Caco-2 (cell line): ENCODE measurements around the gene PLA2G4F. TPM values are rescaled to one million over a fixed set of nuclear protein-coding genes. Genes with fewer than 3 reads are reported as not detected.

Experiments used
- BruUV-seq: library from RNA; stranded (reverse); fragments of 400-500 nt; replicated peaks from 2 replicates; lab custom pipeline; 2021; lab: Mats Ljungman, UMichigan
- CTCF ChIA-PET: fragments of 300-600 bp; sonication (Branson Sonifier 250); formaldehyde crosslinking; loops from one replicate; lab custom pipeline; 2022; ENCODE audit warnings: antibody characterized with exemption; lab: Charles Lee
- POLR2A ChIA-PET: fragments of 300-600 bp; sonication (Branson Sonifier 250); formaldehyde crosslinking; loops from one replicate; lab custom pipeline; 2022; ENCODE audit warnings: antibody characterized with exemption; lab: Charles Lee
- DNase-seq, 2 experiments: peaks; one replicate each; pipeline versions ENCODE4 v3.0.0 to v3.0.0-alpha.2; 2020 to 2022
- H3K27me3 ChIP-seq: replicated peaks from 2 replicates; pipeline ENCODE4 v1.6.0; 2011; ENCODE audit warnings: low read length; ENCODE audit not compliant: control insufficient read depth, insufficient read depth
- H3K36me3 ChIP-seq: 2 replicates; pipeline ENCODE4 v1.5.1; 2011; ENCODE audit warnings: low read length; ENCODE audit not compliant: control insufficient read depth, insufficient read depth
- H3K4me1 ChIP-seq: fragments of 250-450 bp; sonication (Bioruptor Pico); 2 replicates; pipeline ENCODE4 v1.5.1; 2020; ENCODE audit warnings: mild to moderate bottlenecking
- H3K4me3 ChIP-seq: 2 replicates; pipeline ENCODE4 v1.5.1; 2011; ENCODE audit warnings: low read depth, mild to moderate bottlenecking, control low read depth, low read length
- H3K9me3 ChIP-seq: fragments of 250-450 bp; sonication (Bioruptor Pico); 2 replicates; pipeline ENCODE4 v1.5.1; 2020; ENCODE audit warnings: mild to moderate bottlenecking, moderate library complexity
- H3K27ac Mint-ChIP-seq: one replicate; pipeline ENCODE4 v1.8.0; 2022; ENCODE audit warnings: mixed read lengths; ENCODE audit not compliant: unreplicated experiment
- H3K27me3 Mint-ChIP-seq: one replicate; pipeline ENCODE4 v1.8.0; 2022; ENCODE audit warnings: mixed read lengths; ENCODE audit not compliant: insufficient read depth, unreplicated experiment
- H3K36me3 Mint-ChIP-seq: one replicate; pipeline ENCODE4 v1.8.0; 2022; ENCODE audit warnings: mild to moderate bottlenecking, mixed read lengths; ENCODE audit not compliant: insufficient read depth, unreplicated experiment
- H3K4me1 Mint-ChIP-seq: one replicate; pipeline ENCODE4 v1.8.0; 2022; ENCODE audit warnings: low read depth, mixed read lengths; ENCODE audit not compliant: unreplicated experiment
- H3K4me3 Mint-ChIP-seq: one replicate; pipeline ENCODE4 v1.8.0; 2022; ENCODE audit warnings: mild to moderate bottlenecking, moderate library complexity, mixed read lengths; ENCODE audit not compliant: unreplicated experiment
- H3K9me3 Mint-ChIP-seq: one replicate; pipeline ENCODE4 v1.8.0; 2022; ENCODE audit warnings: mixed read lengths; ENCODE audit not compliant: unreplicated experiment
- CTCF ChIP-seq, 2 experiments: fragments of 200-600 bp in 1 of 2; IDR thresholded peaks; 1 replicate in 1 of 2; 2 replicates in 1 of 2; pipeline versions ENCODE4 v1.5.1 to v1.8.0; 2011 to 2022; ENCODE audit warnings: antibody characterized with exemption in 1 of 2, control low read depth in 1 of 2, inconsistent platforms in 1 of 2, low read depth in 1 of 2, low read length in 1 of 2, mild to moderate bottlenecking in 1 of 2, moderate library complexity in 1 of 2; ENCODE audit not compliant: insufficient read depth in 1 of 2, severe bottlenecking in 1 of 2, unreplicated experiment in 1 of 2
- intact Hi-C: fragments of 100-400 bp; cut with micrococcal nuclease; formaldehyde crosslinking; loops from one replicate; pipeline ENCODE4 v1.10.0; 2022; ENCODE audit not compliant: unreplicated experiment
- total RNA-seq: library from RNA; stranded (reverse); gene quantifications from 2 replicates; pipeline ENCODE4 v1.2.3, GENCODE V29; 2022

Gene PLA2G4F
- total RNA-seq, 1 experiment from 2014 or later: 2.9 TPM

- no peaks in the 10 kb centered on the region for H3K9me3 Mint-ChIP-seq
- no TSS peak for BruUV-seq
- CTCF ChIA-PET: no interaction called here
Measured at GRCh38 chr15:42128476-42128875, 28.0 kb downstream of the PLA2G4F start.

DNA sequence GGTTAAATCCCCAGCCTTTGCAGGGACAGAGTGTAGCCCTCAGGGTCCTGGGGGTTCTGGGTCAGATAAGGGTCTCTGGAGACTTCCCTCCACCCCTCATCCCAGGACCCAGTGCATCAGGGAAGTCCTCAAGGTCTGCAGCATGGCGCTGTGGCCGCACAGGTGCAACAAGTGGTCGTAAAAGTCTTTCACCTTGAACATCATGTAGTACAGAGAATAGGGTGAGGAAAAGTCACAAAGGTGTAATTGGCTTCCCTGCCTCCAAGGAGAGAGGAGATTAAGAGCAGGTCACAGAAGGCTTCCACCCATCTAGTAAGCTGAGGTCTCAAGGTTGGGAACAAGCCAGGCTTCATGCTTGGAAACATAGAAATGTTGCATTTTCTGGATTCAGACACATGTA, 32.9 kb downstream of the PLA2G4F start:
- POLR2A ChIA-PET: no interaction called here
- no peaks in the 10 kb centered on the region for H3K9me3 Mint-ChIP-seq

More at GRCh38 chr15:42128476-42128875, 28.0 kb downstream of the PLA2G4F start:
- Mint-ChIP-seq H3K27ac (no peak overlapping the region), H3K4me3 (no peak overlapping the region), H3K4me1 (no peaks in the 10 kb centered on the region), H3K36me3 (no peaks in the 10 kb centered on the region), H3K27me3 (peaks cover 12% of the 10 kb centered on the region)
- POLR2A ChIA-PET: no interaction called here
- Histone ChIP-seq H3K36me3 (no peaks in the 10 kb centered on the region), H3K9me3 (no peaks in the 10 kb centered on the region), H3K4me1 (no peaks in the 10 kb centered on the region), H3K27me3 (no peaks in the 10 kb centered on the region), H3K4me3 (no peak overlapping the region)
- TF ChIP-seq CTCF (IDR thresholded peaks at IDR 0.05; ENCODE audit: insufficient read depth in 1 of 2, low read depth in 1 of 2, low read length in 1 of 2, severe bottlenecking in 1 of 2, unreplicated experiment in 1 of 2): no peak
- intact Hi-C loops: no loop called here
- no peak for DNase-seq

GRCh38 chr15:42121682-42122081, 34.8 kb downstream of the PLA2G4F start:
- intact Hi-C loops: no loop called here
- no peaks in the 10 kb centered on the region for H3K4me1 Mint-ChIP-seq
- ChIA-PET POLR2A (no interaction called here), CTCF (no interaction called here)
- H3K27me3 Mint-ChIP-seq: peaks cover 9% of the 10 kb centered on the region
- Histone ChIP-seq H3K27me3 (no peaks in the 10 kb centered on the region), H3K36me3 (no peaks in the 10 kb centered on the region), H3K9me3 (no peaks in the 10 kb centered on the region), H3K4me3 (no peak overlapping the region), H3K4me1 (no peaks in the 10 kb centered on the region)
- no TSS peak for BruUV-seq
- DNase-seq: no peak
- no peak overlapping the region for H3K4me3 Mint-ChIP-seq
- no peaks in the 10 kb centered on the region for H3K36me3 Mint-ChIP-seq
- no peak for TF ChIP-seq CTCF (IDR thresholded peaks at IDR 0.05; ENCODE audit: insufficient read depth in 1 of 2, low read depth in 1 of 2, low read length in 1 of 2, severe bottlenecking in 1 of 2, unreplicated experiment in 1 of 2)
- H3K9me3 Mint-ChIP-seq: no peaks in the 10 kb centered on the region
- H3K27ac Mint-ChIP-seq: no peak overlapping the region

More for the DNA sequence above, 32.9 kb downstream of the PLA2G4F start:
- Mint-ChIP-seq H3K27ac (no peak overlapping the region), H3K36me3 (no peaks in the 10 kb centered on the region), H3K4me3 (no peak overlapping the region), H3K4me1 (no peaks in the 10 kb centered on the region), H3K27me3 (peaks cover 9% of the 10 kb centered on the region)
- intact Hi-C loops: no loop called here
- no peak for TF ChIP-seq CTCF (IDR thresholded peaks at IDR 0.05; ENCODE audit: insufficient read depth in 1 of 2, low read depth in 1 of 2, low read length in 1 of 2, severe bottlenecking in 1 of 2, unreplicated experiment in 1 of 2)
- CTCF ChIA-PET: no interaction called here
- no peak for DNase-seq
- Histone ChIP-seq H3K27me3 (no peaks in the 10 kb centered on the region), H3K36me3 (no peaks in the 10 kb centered on the region), H3K4me1 (no peaks in the 10 kb centered on the region), H3K4me3 (no peak overlapping the region), H3K9me3 (no peaks in the 10 kb centered on the region)
- no TSS peak for BruUV-seq
